ENCODE results near the gene RPS6KB2. TPM values are rescaled to one million over a fixed set of nuclear protein-coding genes. Genes with fewer than 3 reads are reported as not detected.
"Not testable (repeated sequence)": the region's sequence is repeated elsewhere in the genome, so short reads cannot be mapped to it uniquely, and the experiment has no call there.

The RPS6KB2 gene
- polyA plus RNA-seq, 10 donors = 23.0 to 43.8 (median 34.0) TPM

DNA sequence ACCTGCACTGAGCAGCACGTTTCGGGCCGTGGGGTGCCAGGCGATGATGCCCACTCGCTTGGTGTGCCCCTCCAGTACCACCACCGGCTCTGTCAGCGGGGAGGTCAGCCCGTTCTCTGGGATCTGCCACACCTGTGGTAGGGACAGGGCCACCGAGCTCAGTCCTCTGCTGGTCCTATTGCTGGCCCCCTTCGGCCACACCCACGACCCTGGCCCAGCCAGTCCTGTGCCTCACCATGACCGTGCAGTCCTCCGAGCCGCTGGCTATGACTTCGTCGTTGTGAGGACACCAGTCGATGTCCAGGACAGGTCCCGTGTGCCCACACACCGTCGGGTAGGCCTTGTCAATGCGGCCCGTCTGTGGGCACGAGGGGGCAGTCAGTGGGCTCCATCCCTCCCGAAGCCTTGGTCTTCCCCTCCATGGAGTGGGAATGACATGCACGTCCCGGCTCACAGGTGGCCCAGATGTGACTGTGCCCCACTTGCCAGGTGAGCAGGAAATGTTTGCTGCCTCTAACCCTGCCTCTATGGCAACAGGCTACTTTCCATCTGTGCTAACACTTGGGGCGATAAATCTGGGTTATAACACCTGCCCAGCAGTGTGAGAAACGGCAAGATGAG lies 13.5 kb downstream of the RPS6KB2 start:
- DNase-seq = no peak

DNA sequence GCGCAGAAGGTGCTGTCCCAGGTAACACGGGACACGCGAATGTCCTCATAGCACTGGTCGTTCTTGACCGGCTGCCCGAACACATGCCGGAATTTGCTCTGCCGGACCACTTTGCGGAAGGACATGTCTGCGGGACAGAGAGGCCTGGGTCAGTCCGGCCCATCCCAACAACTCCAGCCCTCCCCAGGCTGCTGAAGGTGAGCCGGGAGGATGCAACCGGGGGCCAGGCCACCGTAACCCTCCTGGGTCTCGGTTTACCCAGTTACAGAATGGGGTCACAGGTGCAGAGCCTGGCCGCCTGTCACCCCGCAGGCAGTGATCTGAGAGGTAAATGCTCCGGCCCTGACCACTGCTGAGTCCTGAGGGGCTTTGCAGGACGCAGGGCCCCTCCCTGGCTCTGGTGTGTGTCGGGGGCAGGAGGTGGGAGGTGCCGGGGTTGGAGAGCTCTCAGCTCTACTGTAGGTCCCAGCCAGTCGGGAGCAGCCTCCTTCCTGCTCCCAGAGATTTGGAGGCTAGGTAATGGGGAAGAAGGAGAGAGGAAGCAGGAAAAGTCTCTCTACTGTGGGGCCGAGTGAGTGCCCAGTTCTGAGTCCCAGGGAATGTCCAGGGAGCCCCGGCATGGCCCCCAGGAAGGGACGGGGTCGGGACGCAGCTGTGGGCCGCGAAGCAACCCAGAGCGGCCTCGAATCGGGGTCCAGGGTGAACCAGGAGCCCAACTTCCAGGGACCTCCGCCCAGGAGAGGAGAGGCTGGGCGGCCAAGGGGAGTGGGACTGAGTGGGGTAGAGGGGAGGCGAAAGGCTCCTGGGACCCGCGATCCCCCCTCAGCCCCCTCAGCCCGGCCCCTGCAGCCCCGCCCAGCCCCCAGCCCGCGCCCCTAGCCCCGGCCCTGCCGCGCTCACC lies 14.5 kb downstream of the RPS6KB2 start:
- peak in 1 of 3 donors; percentile 37 for DNase-seq

DNA sequence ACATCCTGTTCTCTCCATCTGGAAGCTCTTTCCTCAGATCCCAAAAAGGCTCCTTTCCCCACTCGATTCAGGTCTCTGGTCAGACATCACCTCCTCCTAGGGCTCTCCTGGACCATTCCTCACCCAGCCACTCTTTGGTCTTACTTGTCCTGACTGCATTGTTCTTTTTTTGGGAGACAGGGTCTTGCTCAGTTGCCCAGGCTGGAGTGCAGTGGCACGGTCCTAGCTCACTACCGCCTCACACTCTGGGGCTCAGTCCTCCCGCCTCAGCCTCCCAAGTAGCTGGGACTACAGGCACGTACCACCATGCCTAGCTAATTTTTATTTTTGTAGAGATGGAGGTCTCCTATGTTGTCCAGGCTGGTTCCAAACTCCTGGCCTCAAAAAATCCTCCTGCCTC lies 17.2 kb downstream of the RPS6KB2 start:
- no peak for DNase-seq

DNA sequence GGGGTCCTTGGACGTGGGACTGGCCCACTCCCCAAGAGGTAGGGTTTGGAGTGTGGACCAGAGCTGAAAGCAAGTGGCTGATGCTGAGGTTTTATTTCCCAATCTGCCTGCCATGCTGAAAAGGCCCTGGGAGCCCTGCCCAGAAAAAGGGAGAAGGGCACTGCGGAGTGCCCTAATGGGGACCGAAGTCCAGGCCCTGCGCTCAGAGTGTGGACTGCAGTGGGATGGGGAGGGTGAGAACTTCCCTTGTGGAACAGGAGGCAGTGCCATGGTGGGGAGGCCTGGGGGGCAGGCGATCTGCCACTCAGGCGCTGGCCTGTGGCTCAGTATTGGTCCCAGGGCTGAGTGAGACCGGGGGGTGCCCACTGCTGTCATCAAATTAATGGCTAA lies 19.9 kb downstream of the RPS6KB2 start:
- no peak for DNase-seq

DNA sequence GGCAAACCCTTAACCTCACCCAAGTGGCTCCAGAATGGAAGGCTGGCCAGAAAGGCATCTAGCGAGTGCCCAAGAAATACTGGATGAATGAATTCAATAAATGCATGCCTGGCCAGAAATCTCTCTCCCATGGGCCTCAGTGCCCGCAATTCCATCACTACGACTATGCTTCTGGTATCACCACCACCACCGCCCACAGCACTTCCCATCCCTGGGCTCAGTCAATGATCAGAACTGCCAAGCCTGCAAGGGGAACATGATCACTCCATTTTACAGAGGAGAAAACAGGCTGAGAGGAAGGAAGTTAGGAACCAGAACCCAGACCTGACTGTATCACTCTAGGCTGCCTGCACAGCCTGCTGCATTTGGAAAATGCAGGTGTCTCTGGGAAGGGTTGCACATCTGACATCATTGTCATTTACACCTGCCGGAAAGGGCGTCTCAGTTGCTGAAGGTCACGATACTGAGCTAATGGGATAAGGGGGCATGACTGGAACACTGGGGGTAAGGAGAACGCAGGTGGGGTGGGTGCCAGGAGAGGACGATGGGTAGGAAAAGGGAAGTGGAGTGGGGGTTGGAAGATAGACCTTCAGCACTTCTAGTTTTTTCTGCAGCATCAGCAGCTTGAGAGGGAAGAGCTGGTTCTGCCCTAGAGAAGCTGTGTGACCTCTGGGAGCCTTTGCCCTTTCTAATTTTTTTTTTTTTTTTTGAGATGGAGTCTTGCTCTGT lies 21.0 kb downstream of the RPS6KB2 start:
- no peak for DNase-seq

DNA sequence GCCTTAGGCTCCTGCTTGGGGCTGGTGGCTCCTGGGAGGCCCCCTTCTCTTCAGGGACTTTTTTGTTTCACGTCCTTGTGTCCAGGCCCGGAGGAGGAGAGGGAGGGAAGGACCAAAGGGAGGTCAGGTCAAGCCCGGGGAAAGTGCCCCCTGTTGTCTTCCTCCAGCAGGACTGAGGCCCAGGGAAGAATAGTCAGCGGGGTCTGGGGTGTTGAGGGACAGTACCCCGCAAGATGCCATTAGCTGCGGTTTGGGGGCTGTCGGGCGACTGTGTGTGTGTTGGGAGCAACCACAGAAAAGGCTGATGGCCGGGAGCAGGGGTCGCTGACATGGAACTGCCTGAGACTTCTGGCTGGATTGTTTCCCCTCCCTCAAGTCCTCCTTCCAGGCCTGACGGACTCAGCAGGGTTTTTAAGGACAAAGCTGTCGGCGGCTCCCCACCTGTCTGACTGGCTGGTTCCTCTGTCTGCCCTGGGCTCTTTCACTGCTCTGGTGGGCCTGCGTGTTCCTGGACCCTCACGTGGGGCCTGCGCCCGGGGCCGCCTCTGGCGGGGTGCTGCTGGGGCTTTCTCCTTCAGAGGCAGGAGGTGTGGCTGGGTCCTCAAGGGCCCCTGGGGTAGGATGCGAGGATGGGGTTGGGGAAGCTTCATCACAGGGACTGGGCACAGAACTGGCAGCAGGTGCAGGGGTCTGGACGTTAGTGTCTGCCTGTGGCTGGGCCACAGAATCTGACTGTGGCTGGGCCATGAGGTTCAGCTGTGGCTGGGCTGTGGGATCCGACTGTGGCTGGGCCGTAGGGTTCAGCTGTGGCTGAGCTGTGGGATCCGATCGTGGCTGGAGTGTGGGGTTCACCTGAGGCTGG lies 22.7 kb downstream of the RPS6KB2 start:
- DNase-seq = no peak

DNA sequence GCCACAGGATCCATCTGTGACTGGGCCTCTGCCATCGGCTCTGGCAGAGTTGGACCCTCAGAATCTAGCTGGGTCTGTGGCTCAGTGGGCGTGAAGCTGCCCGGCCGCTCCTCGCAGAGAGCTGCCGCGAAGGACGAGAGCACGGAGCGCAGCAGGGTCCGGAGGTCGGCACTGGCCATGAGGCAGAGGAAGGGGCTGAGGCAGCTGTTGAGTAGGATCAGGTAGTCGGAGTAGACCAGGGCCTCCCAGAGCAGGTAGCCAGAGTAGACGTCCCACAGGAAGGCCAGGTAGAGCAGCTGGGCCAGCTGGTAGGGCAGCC lies 23.3 kb downstream of the RPS6KB2 start:
- DNase-seq = no peak

DNA sequence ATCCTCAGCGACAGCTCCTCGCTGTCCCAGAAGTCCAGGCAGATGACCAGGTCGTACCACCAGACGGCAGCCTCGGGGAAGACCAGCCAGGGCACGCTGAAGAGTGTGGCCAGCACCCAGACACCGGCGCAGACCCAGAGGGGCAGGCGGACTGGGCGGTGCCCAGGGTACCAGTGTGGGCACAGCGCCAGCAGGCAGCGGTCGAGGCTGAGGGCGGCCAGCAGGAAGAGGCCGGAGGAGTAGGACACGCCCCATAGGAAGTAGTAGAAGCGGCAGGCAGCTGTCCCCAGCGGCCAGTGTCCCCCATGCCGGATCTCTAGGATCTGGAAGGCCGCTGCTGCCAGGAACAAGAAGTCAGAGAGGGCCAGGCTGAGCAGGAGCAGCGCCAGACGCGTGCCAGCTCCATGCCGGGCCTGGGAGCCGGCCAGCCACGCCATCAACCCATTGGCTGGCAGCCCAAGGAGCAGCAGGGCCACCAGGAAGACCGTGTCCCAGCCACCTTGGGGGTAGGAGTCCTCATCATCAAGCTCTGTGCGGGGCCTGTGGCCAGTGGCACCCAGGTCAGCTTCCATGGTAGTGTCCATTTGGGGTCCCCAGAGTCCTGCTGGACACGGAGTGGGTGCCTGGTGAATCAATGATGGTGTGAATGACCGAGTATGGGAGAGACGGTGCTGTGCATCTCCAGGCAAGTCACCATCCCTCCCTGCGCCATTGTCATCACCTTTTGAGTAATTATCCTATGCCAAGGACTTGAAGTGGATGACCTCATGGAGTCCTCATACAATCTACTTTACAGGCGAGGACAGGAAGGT lies 24.1 kb downstream of the RPS6KB2 start, which contains the start of gene GPR152:
TSS of gene GPR152 (minus strand) at position 589 of the 812 bp plus-strand sequence. CDS start at position 584, 5 bp downstream.
- DNase-seq = peak in 1 of 3 donors; percentile 19

DNA sequence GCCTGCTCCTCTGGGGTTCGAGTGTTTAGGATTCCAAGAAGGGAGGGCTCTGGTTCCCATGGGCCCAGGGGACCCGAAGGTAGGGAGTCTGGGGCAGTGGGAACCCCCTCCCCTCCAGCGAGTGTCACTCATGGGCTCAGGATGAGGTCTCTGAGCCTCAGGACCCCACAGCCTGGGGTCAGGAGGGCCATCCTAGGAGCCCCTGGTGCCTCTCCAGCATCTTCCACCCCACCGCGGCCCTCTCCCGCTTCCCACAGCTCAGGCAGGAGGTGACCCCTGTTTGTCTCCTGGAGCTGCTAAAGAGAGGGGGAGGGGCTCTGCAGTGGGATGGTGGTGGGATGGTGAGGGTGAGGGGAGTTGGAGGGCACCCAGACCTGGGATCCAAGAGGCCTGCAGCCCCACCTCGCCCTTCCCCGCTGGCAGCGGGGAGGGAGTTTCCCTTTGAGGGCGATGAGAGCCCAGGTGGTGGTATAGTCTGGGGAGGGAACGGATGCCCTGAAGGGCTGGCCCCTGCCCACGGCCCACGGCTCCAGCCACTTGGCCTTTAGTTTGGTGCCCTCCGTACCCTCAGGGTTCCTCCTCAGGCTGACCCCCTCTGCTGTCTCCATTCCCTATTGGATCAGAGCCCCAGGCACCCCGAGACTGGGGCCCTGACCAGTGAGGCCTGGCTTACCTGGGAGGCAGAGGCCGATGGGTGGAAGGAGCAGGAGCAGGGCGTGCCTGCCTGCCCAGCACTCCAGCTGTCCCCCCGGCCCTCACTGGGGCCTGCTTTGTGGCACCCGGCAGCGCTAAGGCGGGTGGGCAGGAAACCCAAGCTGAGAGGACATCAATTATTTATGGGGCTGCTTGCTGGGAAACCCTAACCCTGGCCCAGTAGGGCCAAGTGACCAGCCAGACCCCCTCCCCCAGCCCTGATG lies 25.8 kb downstream of the RPS6KB2 start:
- no peak for DNase-seq

DNA sequence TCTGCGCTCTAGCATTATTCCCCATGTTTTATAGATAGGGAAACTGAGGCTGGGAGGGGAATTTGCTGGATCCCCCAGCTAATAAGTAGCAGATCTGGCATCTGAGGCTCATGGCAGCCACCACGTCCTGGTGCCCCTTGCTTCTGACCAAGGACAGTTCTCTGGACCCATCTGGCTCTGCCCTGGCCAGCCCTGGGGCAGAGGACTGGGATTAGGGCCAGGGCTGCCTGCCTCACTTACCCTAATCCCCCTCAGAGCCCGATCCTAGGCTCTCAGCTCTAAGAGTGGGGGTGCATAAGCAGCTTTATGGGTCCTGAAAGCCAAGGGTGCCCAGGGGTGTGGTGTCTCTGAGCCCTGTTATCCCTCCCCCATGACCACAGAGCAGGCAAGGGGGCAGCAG lies 26.8 kb downstream of the RPS6KB2 start, which contains the start of gene CABP4:
TSS of gene CABP4 (plus strand) at position 301 of the 400 bp plus-strand sequence. CDS start at position 371, 70 bp downstream.
- no peak for DNase-seq

DNA sequence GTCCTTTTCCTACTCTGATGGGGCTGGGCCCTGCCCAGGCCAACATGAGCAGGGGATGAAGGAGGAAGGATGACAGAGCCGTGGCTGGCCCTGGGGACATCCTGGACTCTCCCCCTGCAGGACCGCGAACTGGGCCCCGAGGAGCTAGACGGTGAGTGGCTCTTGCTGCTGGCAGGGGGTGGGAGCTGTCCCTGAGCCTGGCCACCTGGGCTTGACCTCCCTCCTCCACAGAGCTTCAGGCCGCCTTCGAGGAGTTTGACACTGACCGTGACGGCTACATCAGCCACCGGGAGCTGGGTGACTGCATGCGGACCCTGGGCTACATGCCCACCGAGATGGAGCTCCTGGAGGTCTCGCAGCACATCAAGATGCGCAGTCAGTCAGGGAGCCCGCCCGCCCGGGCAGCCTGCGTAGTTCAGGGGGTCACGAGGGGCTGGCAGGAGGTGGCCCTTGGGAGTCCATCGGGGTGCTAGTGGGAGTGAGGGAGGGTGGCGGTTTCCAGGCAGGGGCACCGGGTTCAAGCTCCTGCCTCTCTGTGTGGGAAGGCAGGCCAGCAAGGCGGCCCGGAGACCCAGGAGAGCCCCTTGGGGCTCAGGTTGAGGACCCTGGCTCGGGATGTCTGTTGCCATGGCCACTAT lies 27.9 kb downstream of the RPS6KB2 start:
- no peak for DNase-seq

DNA sequence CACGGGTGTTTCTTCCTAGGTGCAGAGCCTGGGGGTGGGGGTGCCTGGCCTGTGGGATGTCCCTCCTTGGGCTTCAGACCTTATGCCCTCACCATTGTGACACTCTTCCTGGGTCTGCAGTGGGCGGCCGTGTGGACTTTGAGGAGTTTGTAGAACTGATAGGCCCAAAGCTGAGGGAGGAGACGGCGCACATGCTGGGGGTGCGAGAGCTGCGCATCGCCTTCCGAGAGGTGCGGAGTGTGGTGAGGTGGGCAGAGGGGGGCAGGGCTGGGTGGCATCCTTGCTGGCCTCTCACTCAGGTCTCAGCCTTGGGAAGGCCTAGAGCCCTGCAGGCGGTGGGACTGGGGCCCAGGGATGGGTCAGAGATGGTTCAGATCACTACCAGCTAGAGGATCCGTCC lies 29.2 kb downstream of the RPS6KB2 start:
- DNase-seq = no peak

DNA sequence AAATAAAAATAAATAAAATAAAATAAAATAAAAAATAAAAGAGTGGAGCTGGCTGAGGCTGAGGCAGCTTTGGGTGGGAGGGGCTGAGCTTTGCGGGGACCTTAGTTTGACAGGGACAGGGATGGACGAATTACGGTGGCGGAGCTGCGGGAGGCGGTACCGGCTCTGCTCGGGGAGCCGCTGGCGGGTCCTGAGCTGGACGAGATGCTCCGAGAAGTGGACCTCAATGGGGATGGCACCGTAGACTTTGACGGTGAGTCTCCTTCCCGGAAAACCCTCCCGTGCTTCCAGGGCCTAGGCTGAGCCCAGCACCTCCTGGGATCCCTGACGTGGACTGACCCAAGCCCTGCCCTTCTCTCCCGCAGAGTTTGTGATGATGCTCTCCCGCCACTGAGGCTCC lies 30.0 kb downstream of the RPS6KB2 start:
- DNase-seq = no peak

DNA sequence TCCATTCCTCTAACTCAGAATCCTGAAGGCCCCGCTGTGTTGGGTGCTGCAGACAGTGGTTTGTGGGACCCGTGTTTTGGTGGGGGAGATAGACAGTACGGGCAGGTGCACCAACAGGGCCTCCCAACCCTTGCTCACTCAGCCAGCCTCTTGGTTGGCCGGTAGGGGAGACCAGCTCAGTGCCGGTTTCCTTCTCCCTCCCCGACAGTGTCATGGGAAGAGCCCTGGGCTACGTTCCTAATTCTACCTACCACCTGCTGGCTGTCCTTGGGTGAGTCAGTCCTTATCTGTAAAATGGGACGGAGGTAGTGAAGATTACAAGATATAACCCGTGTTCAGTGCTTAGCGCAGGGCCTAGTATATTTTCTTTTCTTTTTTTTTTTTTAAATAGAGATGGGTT lies 34.9 kb downstream of the RPS6KB2 start:
- DNase-seq = no peak

DNA sequence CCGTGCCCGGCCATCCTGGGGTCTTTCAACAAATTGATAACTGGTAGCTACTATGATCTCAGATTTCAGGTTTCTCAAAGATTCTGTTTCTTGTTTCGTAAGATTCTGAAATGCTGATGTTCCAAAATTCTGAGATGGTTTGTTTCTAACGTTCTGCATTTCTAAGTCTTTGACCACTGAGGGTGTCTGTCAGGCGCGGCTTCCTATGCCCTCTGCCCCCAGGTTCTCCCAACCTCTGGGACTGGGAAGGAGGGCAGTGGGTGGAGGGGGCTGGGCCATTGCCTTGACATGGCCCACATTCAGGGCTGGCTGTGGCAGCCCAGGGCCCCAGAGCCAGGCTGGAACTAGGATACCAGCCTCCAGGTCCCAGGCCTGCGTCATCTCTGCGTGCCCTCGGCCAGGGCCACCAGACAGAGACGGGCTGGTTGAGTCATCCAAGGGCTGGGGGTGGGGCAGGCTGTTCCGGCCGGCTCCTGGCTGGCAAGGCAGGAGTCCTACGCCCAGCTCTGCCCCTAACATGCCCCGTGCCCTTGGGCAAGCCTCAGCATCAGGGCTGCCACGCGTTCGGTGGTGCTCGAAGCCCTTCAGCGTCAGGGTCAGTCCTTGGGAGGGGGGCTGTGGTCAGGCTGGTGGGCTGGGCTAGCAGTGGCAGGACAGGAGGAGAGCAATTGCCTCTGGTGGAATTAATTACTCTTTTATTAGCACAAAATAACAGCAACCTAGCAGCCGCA lies 35.6 kb downstream of the RPS6KB2 start:
- DNase-seq = no peak

DNA sequence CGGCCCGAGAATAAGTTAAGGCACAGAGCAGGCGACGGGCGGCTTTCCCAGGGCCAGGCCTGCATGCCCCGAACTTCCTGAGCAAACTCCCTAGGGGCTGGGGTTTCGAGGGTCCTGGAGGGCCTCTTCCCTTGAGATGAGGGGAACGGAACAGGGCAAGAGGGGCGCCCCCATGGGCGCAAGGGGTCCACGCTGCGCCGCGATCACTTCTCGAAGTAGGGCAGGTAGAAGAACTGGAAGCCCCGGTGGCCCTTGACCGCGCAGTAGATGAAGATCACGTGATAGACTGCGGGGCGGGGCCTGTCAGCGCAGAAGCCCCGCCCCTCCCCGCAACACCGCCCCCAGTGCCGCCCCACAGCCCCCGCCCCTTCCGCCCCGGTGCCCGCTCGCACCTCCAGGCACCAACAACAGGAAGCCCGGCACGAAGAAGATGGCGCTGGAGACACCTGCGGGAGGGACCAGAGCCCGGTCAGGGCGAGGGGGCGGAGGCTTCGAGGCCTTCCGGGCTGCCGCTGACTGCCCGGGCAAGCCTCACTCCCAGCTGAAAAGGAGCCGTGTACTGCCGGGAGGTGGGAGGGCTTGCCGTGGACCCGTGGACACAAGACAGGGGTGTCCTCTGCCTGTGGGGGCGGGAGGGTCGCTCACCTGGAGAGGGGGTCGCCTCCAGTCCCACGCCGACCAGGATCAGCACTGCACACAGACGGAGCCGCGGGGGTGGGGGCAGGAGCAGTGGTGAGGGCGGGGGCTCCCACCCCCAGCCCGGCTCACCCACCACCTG lies 36.3 kb downstream of the RPS6KB2 start:
- peak; percentile 47 to 78 (median 66) for DNase-seq

DNA sequence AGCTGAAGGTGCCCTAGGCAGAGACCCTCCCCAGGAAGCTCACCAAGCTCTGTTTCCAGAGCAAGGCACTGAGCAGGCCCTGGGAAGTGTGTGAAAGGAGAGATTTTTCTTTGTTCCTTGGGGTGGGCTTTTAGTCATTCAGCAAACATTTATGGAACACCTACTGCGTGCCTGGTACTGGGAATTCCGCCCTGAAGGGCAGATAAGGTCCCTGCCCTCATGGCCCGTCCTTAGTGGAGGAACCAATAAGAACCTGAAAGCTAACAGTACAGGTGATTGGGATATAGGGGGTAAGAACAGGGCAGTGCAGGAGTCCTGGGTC lies 36.9 kb downstream of the RPS6KB2 start:
- peak in 1 of 3 donors; percentile 17 for DNase-seq

DNA sequence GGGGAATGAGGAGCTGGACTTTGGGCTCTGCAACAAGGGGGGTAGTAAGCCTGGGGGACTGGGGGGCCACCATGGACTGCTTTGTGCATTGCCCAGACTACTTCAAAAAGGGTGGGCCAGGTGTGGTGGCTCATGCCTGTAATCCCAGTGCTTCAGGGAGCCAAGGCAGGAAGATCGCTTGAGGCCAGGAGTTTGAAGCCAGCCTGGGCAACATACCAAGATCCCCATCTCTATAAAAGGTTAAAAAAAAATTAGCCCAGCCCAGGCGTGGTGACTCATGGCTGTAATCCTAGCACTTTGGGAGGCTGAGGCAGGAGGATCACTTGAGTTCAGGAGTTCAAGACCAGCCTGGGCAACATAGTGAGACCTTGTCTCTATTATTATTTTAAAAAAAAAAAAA lies 37.2 kb downstream of the RPS6KB2 start:
- not testable (repeated sequence) for DNase-seq
